ENCODE results near the gene ADGRD1. TPM values are rescaled to one million over a fixed set of nuclear protein-coding genes. Genes with fewer than 3 reads are reported as not detected.

The ADGRD1 gene
- total RNA-seq, 1 donor from 2014 or later = 0.84 TPM

- no peaks in the 10 kb centered on the region for H3K27me3 Mint-ChIP-seq
- no peak for DNase-seq
- H3K4me3 Mint-ChIP-seq = no peak overlapping the region
- H3K27ac Mint-ChIP-seq = no peak overlapping the region
- peaks cover 12% of the 10 kb centered on the region for H3K4me1 Mint-ChIP-seq
- no peaks in the 10 kb centered on the region for H3K9me3 Mint-ChIP-seq
- intact Hi-C loops (cut with micrococcal nuclease) = loop anchor here (5.0 to 10.0 kb wide), 2 partner anchors 117 to 270 kb away; no protein-coding TSS in a partner anchor
- no peaks in the 10 kb centered on the region for H3K36me3 Mint-ChIP-seq (ENCODE audit: low read depth)
Observed at GRCh38 chr12:131094831-131095805, 141.4 kb downstream of the ADGRD1 start.

GRCh38 chr12:131095826-131096680, 142.3 kb downstream of the ADGRD1 start:
- Mint-ChIP-seq H3K36me3 (ENCODE audit: low read depth) (no peaks in the 10 kb centered on the region), H3K4me3 (no peak overlapping the region), H3K9me3 (no peaks in the 10 kb centered on the region), H3K27me3 (no peaks in the 10 kb centered on the region), H3K4me1 (peaks cover 9% of the 10 kb centered on the region), H3K27ac (no peak overlapping the region)
- intact Hi-C loops (cut with micrococcal nuclease) = loop anchor here (10.0 kb wide), 1 partner anchor 271 kb away; no protein-coding TSS in a partner anchor
- no peak for DNase-seq

- H3K36me3 Mint-ChIP-seq (ENCODE audit: low read depth) = no peaks in the 10 kb centered on the region
- H3K27ac Mint-ChIP-seq = no peak overlapping the region
- H3K4me3 Mint-ChIP-seq = no peak overlapping the region
- DNase-seq = no peak
- no peaks in the 10 kb centered on the region for H3K9me3 Mint-ChIP-seq
- H3K4me1 Mint-ChIP-seq = peaks cover 6% of the 10 kb centered on the region
- no peaks in the 10 kb centered on the region for H3K27me3 Mint-ChIP-seq
- intact Hi-C loops (cut with micrococcal nuclease) = loop anchor here (10.0 kb wide), 1 partner anchor 272 kb away; no protein-coding TSS in a partner anchor
Observed at GRCh38 chr12:131096681-131097181, 143.0 kb downstream of the ADGRD1 start.

- no peaks in the 10 kb centered on the region for H3K27me3 Mint-ChIP-seq
- H3K4me1 Mint-ChIP-seq = peaks cover 5% of the 10 kb centered on the region
- no peak for DNase-seq
- intact Hi-C loops (cut with micrococcal nuclease) = loop anchor here (10.0 kb wide), 1 partner anchor 273 kb away; no protein-coding TSS in a partner anchor
- H3K36me3 Mint-ChIP-seq (ENCODE audit: low read depth) = no peaks in the 10 kb centered on the region
- no peaks in the 10 kb centered on the region for H3K9me3 Mint-ChIP-seq
- no peak overlapping the region for H3K27ac Mint-ChIP-seq
- no peak overlapping the region for H3K4me3 Mint-ChIP-seq
Observed at GRCh38 chr12:131097202-131098177, 143.8 kb downstream of the ADGRD1 start.

GRCh38 chr12:131098178-131098981, 144.7 kb downstream of the ADGRD1 start:
- no peaks in the 10 kb centered on the region for H3K9me3 Mint-ChIP-seq
- no peak for DNase-seq
- H3K4me3 Mint-ChIP-seq = no peak overlapping the region
- H3K4me1 Mint-ChIP-seq = peaks cover 2% of the 10 kb centered on the region
- no peak overlapping the region for H3K27ac Mint-ChIP-seq
- no peaks in the 10 kb centered on the region for H3K27me3 Mint-ChIP-seq
- intact Hi-C loops (cut with micrococcal nuclease) = loop anchor here (10.0 kb wide), 1 partner anchor 274 kb away; no protein-coding TSS in a partner anchor
- H3K36me3 Mint-ChIP-seq (ENCODE audit: low read depth) = no peaks in the 10 kb centered on the region

- Mint-ChIP-seq H3K36me3 (ENCODE audit: low read depth) (no peaks in the 10 kb centered on the region), H3K4me1 (peaks cover 2% of the 10 kb centered on the region), H3K4me3 (no peak overlapping the region), H3K27me3 (no peaks in the 10 kb centered on the region), H3K9me3 (no peaks in the 10 kb centered on the region), H3K27ac (no peak overlapping the region)
- no peak for DNase-seq
- intact Hi-C loops (cut with micrococcal nuclease) = loop anchor here (5.0 kb wide), 1 partner anchor 352 kb away; no protein-coding TSS in a partner anchor
Observed at GRCh38 chr12:131100031-131100674, 146.4 kb downstream of the ADGRD1 start.

- no peak overlapping the region for H3K27ac Mint-ChIP-seq
- no peak for DNase-seq
- no peaks in the 10 kb centered on the region for H3K36me3 Mint-ChIP-seq (ENCODE audit: low read depth)
- intact Hi-C loops (cut with micrococcal nuclease) = loop anchor here (5.0 kb wide), 1 partner anchor 351 kb away; no protein-coding TSS in a partner anchor
- peaks cover 6% of the 10 kb centered on the region for H3K4me1 Mint-ChIP-seq
- peaks cover 3% of the 10 kb centered on the region for H3K27me3 Mint-ChIP-seq
- H3K9me3 Mint-ChIP-seq = no peaks in the 10 kb centered on the region
- H3K4me3 Mint-ChIP-seq = no peak overlapping the region
Observed at GRCh38 chr12:131101006-131101405, 147.3 kb downstream of the ADGRD1 start.

- no peak overlapping the region for H3K4me3 Mint-ChIP-seq
- H3K9me3 Mint-ChIP-seq = no peaks in the 10 kb centered on the region
- peaks cover 6% of the 10 kb centered on the region for H3K27me3 Mint-ChIP-seq
- H3K27ac Mint-ChIP-seq = no peak overlapping the region
- H3K36me3 Mint-ChIP-seq (ENCODE audit: low read depth) = no peaks in the 10 kb centered on the region
- intact Hi-C loops (cut with micrococcal nuclease) = loop anchor here (5.0 kb wide), 1 partner anchor 350 kb away; no protein-coding TSS in a partner anchor
- DNase-seq = no peak
- peaks cover 8% of the 10 kb centered on the region for H3K4me1 Mint-ChIP-seq
Observed at GRCh38 chr12:131101703-131102492, 148.2 kb downstream of the ADGRD1 start.

GRCh38 chr12:131102493-131102931, 148.8 kb downstream of the ADGRD1 start:
- no peaks in the 10 kb centered on the region for H3K9me3 Mint-ChIP-seq
- peaks cover 8% of the 10 kb centered on the region for H3K4me1 Mint-ChIP-seq
- DNase-seq = no peak
- intact Hi-C loops (cut with micrococcal nuclease) = loop anchor here (5.0 kb wide), 1 partner anchor 350 kb away; no protein-coding TSS in a partner anchor
- peaks cover 6% of the 10 kb centered on the region for H3K27me3 Mint-ChIP-seq
- no peaks in the 10 kb centered on the region for H3K36me3 Mint-ChIP-seq (ENCODE audit: low read depth)
- no peak overlapping the region for H3K4me3 Mint-ChIP-seq
- H3K27ac Mint-ChIP-seq = no peak overlapping the region

- peaks cover 6% of the 10 kb centered on the region for H3K27me3 Mint-ChIP-seq
- no peak for DNase-seq
- intact Hi-C loops (cut with micrococcal nuclease) = loop anchor here (5.0 kb wide), 1 partner anchor 349 kb away; no protein-coding TSS in a partner anchor
- no peak overlapping the region for H3K27ac Mint-ChIP-seq
- no peaks in the 10 kb centered on the region for H3K36me3 Mint-ChIP-seq (ENCODE audit: low read depth)
- H3K4me3 Mint-ChIP-seq = no peak overlapping the region
- H3K9me3 Mint-ChIP-seq = no peaks in the 10 kb centered on the region
- H3K4me1 Mint-ChIP-seq = peaks cover 8% of the 10 kb centered on the region
Observed at GRCh38 chr12:131102991-131103668, 149.4 kb downstream of the ADGRD1 start.

Data from activated CD4-positive, alpha-beta T cell treated with anti-CD3 and anti-CD28 coated beads, Interleukin-2, amount 10 ng/mL, durations not matched to agents 24 days and 14 days (primary cell).